PC-9 (cell line): Measurements from ENCODE around the gene RIN1.
"Not testable (repeated sequence)": the region's sequence is repeated elsewhere in the genome, so short reads cannot be mapped to it uniquely, and the experiment has no call there.

ENCODE experiments used
- CTCF ChIP-seq: fragments of 200-600 bp; sonication (generic); conservative IDR thresholded peaks from 2 replicates; pipeline ENCODE4 v1.6.1; 2017; ENCODE audit warnings: mixed run types, antibody characterized with exemption, mild to moderate bottlenecking, moderate library complexity
- EZH2 ChIP-seq: fragments of 200-600 bp; sonication (generic); IDR thresholded peaks from 2 replicates; pipeline ENCODE4 v1.8.0; 2017; ENCODE audit warnings: antibody characterized with exemption, low read depth

- not testable (repeated sequence) for TF ChIP-seq CTCF, EZH2
These were observed 44.0 kb upstream of the RIN1 start for GRCh38 chr11:66380264-66380663.
